Astrocyte (in vitro differentiated cells and primary cell): ENCODE results near the gene TULP4. TPM values are rescaled to one million over a fixed set of nuclear protein-coding genes. Genes with fewer than 3 reads are reported as not detected.
A peak's percentile ranks its signal among the peaks of the same experiment; 100 is the strongest.
"Not testable (repeated sequence)": the region's sequence is repeated elsewhere in the genome, so short reads cannot be mapped to it uniquely, and the experiment has no call there.

ENCODE experiments used
- DNase-seq: peaks from one replicate; pipeline ENCODE4 v3.0.0-alpha.2; 2010; ENCODE audit warnings: low read depth
- FAIRE-seq: peaks from 2 replicates; lab custom pipeline; 2011; peaks lifted over from hg19 to GRCh38; lab: Jason Lieb, UNC
- H2AFZ ChIP-seq: 2 replicates; pipeline ENCODE4 v1.6.0; 2012; ENCODE audit warnings: low read depth, low read length, inconsistent platforms
- H3K27ac ChIP-seq: 2 replicates; pipeline ENCODE4 v1.5.1; 2011; ENCODE audit warnings: low read depth, low read length, inconsistent platforms
- H3K27me3 ChIP-seq: 2 replicates; pipeline ENCODE4 v1.6.0; 2011; ENCODE audit warnings: low read length, inconsistent platforms; ENCODE audit not compliant: insufficient read depth
- H3K36me3 ChIP-seq: 2 replicates; pipeline ENCODE4 v1.5.1; 2011; ENCODE audit warnings: low read length, inconsistent platforms; ENCODE audit not compliant: insufficient read depth
- H3K4me1 ChIP-seq: 2 replicates; pipeline ENCODE4 v1.5.1; 2011; ENCODE audit warnings: low read length, inconsistent platforms; ENCODE audit not compliant: insufficient read depth
- H3K4me2 ChIP-seq: 2 replicates; pipeline ENCODE4 v1.6.0; 2012; ENCODE audit warnings: low read length, inconsistent platforms
- H3K4me3 ChIP-seq: 2 replicates; pipeline ENCODE4 v1.5.1; 2011; ENCODE audit warnings: low read depth, mild to moderate bottlenecking, low read length, inconsistent platforms; ENCODE audit not compliant: insufficient read depth
- H3K79me2 ChIP-seq: 2 replicates; pipeline ENCODE4 v1.6.0; 2012; ENCODE audit warnings: mild to moderate bottlenecking, low read length, inconsistent platforms; ENCODE audit not compliant: insufficient read depth
- H3K9ac ChIP-seq: 2 replicates; pipeline ENCODE4 v1.6.0; 2012; ENCODE audit warnings: mild to moderate bottlenecking, low read length, inconsistent platforms
- H3K9me3 ChIP-seq: 2 replicates; pipeline ENCODE4 v1.5.1; 2012; ENCODE audit warnings: low read depth, mild to moderate bottlenecking, low read length, inconsistent platforms; ENCODE audit not compliant: insufficient read depth
- H4K20me1 ChIP-seq: 2 replicates; pipeline ENCODE4 v1.6.0; 2012; ENCODE audit warnings: low read length, inconsistent platforms; ENCODE audit not compliant: insufficient read depth
- H3K27ac Mint-ChIP-seq: one replicate; pipeline ENCODE4 v1.8.0; 2021; ENCODE audit warnings: mild to moderate bottlenecking, mixed read lengths; ENCODE audit not compliant: unreplicated experiment
- H3K27me3 Mint-ChIP-seq: one replicate; pipeline ENCODE4 v1.8.0; 2021; ENCODE audit warnings: low read depth, mixed read lengths; ENCODE audit not compliant: unreplicated experiment
- H3K36me3 Mint-ChIP-seq: one replicate; pipeline ENCODE4 v1.8.0; 2021; ENCODE audit warnings: low read depth, mixed read lengths; ENCODE audit not compliant: unreplicated experiment
- H3K4me1 Mint-ChIP-seq: one replicate; pipeline ENCODE4 v1.8.0; 2021; ENCODE audit warnings: low read depth, mixed read lengths; ENCODE audit not compliant: unreplicated experiment
- H3K4me3 Mint-ChIP-seq: one replicate; pipeline ENCODE4 v1.8.0; 2021; ENCODE audit warnings: mild to moderate bottlenecking, moderate library complexity, mixed read lengths; ENCODE audit not compliant: unreplicated experiment
- H3K9me3 Mint-ChIP-seq: one replicate; pipeline ENCODE4 v1.8.0; 2021; ENCODE audit warnings: mild to moderate bottlenecking, mixed read lengths; ENCODE audit not compliant: unreplicated experiment
- EZH2 ChIP-seq: IDR thresholded peaks from 2 replicates; pipeline ENCODE4 v1.6.1; 2012; ENCODE audit warnings: mild to moderate bottlenecking, low read length, inconsistent platforms; ENCODE audit not compliant: insufficient read depth
- total RNA-seq: library from RNA; stranded (reverse); gene quantifications from 2 replicates; pipeline ENCODE4 v1.2.1, GENCODE V29; 2021
- TF ChIP-seq, protein P1 (sequence below): IDR thresholded peaks from 2 replicates; pipeline ENCODE4 v1.5.1; 2011; ENCODE audit warnings: low read depth, mild to moderate bottlenecking, inconsistent platforms, low read length, moderate library complexity; ENCODE audit not compliant: insufficient read depth

TULP4 gene
- total RNA-seq, 1 donor from 2014 or later, result 91.2 TPM

GRCh38 chr6:158349505-158350275, 37.4 kb downstream of the TULP4 start:
- not testable (repeated sequence) for H3K9ac ChIP-seq, H3K4me3 Mint-ChIP-seq, H3K4me2 ChIP-seq, H2AFZ ChIP-seq, FAIRE-seq, H3K4me1 ChIP-seq, H3K27me3 ChIP-seq, H3K27me3 Mint-ChIP-seq, H3K9me3 ChIP-seq, H3K79me2 ChIP-seq, H3K4me1 Mint-ChIP-seq, H3K36me3 ChIP-seq, DNase-seq, H3K27ac ChIP-seq, H3K4me3 ChIP-seq, H3K27ac Mint-ChIP-seq, H4K20me1 ChIP-seq
- peaks cover 18% of the 10 kb centered on the region for H3K36me3 Mint-ChIP-seq
- H3K9me3 Mint-ChIP-seq, result peaks cover 14% of the 10 kb centered on the region

- not testable (repeated sequence) for FAIRE-seq, DNase-seq, H3K4me3 Mint-ChIP-seq, H3K9me3 ChIP-seq, H3K4me2 ChIP-seq, H3K27me3 ChIP-seq, H3K4me1 ChIP-seq, H3K27ac Mint-ChIP-seq, H3K27me3 Mint-ChIP-seq, H3K36me3 ChIP-seq, H2AFZ ChIP-seq, H3K27ac ChIP-seq, H3K4me3 ChIP-seq, H3K9ac ChIP-seq, H3K4me1 Mint-ChIP-seq
- H3K36me3 Mint-ChIP-seq, result peaks cover 13% of the 10 kb centered on the region
- peaks cover 13% of the 10 kb centered on the region for H3K9me3 Mint-ChIP-seq
- Histone ChIP-seq H4K20me1 (peaks cover 20% of the 10 kb centered on the region), H3K79me2 (peaks cover 14% of the 10 kb centered on the region)
These were observed 38.5 kb downstream of the TULP4 start for GRCh38 chr6:158350731-158351130.

GRCh38 chr6:158353883-158354877, 41.9 kb downstream of the TULP4 start:
- H3K4me3 Mint-ChIP-seq, result no peak overlapping the region
- H3K4me1 Mint-ChIP-seq, result peaks cover 31% of the 10 kb centered on the region

More at GRCh38 chr6:158353883-158354877, 41.9 kb downstream of the TULP4 start:
- Histone ChIP-seq H3K27me3 (no peaks in the 10 kb centered on the region), H2AFZ (no peak overlapping the region), H3K4me1 (peaks cover 5% of the 10 kb centered on the region), H3K9me3 (no peaks in the 10 kb centered on the region), H4K20me1 (peaks cover 47% of the 10 kb centered on the region), H3K4me3 (no peak overlapping the region), H3K79me2 (peaks cover 33% of the 10 kb centered on the region), H3K27ac (no peak overlapping the region), H3K9ac (no peak overlapping the region), H3K4me2 (no peak overlapping the region), H3K36me3 (no peaks in the 10 kb centered on the region)
- no peaks in the 10 kb centered on the region for H3K27me3 Mint-ChIP-seq
- no peak for FAIRE-seq
- DNase-seq, result peak; percentile 59
- TF ChIP-seq, protein P1, sequence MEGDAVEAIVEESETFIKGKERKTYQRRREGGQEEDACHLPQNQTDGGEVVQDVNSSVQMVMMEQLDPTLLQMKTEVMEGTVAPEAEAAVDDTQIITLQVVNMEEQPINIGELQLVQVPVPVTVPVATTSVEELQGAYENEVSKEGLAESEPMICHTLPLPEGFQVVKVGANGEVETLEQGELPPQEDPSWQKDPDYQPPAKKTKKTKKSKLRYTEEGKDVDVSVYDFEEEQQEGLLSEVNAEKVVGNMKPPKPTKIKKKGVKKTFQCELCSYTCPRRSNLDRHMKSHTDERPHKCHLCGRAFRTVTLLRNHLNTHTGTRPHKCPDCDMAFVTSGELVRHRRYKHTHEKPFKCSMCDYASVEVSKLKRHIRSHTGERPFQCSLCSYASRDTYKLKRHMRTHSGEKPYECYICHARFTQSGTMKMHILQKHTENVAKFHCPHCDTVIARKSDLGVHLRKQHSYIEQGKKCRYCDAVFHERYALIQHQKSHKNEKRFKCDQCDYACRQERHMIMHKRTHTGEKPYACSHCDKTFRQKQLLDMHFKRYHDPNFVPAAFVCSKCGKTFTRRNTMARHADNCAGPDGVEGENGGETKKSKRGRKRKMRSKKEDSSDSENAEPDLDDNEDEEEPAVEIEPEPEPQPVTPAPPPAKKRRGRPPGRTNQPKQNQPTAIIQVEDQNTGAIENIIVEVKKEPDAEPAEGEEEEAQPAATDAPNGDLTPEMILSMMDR, result no peak
- no peak for TF ChIP-seq EZH2
- no peaks in the 10 kb centered on the region for H3K36me3 Mint-ChIP-seq
- H3K9me3 Mint-ChIP-seq, result peaks cover 3% of the 10 kb centered on the region
- H3K27ac Mint-ChIP-seq, result peak overlapping the region; percentile 72
